HG03521 (cell line): ENCODE measurements around the gene BMP5.

ENCODE experiments used
- ATAC-seq: cut with Tn5 transposase; IDR thresholded peaks from one replicate; pipeline ENCODE4 v1.9.1; 2021; ENCODE audit warnings: mild to moderate bottlenecking, moderate library complexity; ENCODE audit not compliant: unreplicated experiment

Gene BMP5

DNA sequence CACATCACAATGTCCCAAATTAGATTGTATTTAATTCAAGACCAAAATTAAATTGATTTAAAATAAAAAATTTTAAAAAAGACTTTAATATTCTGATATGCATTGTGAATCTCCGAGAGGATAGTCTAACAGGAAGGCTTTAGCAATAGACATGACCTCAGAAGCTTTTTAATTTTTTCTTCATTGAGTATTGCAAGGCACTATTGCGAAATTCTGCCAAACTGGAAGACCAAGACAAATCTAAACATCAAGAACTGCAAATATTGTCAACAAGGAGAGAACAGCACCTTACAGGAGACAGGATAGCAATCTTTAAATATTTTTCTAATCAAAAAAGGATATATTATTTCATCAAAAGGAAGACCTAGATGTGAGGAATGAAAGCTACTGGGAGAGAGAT, 56.9 kb downstream of the BMP5 start:
- ATAC-seq, result no peak

DNA sequence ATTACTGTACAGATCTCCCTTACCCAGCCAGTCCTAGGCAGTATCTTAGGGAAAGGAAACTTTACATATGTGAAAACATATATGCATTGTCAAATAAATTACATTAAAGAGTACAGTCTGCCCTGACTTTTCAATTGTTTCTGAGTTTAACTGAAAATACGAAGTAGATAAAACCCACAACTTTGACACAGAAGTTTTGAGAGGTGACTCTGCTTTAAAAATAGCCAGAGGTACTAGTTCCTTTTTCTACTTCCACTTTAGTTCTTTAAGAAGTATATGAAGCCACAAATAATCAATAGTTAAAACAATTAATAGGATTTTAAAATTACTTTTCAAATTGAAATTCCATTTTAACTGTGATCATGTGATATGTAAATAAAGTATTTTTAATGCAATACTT, 62.9 kb downstream of the BMP5 start:
- ATAC-seq, result no peak

- no peak for ATAC-seq
Observed at GRCh38 chr6:55811074-55811473, 64.3 kb downstream of the BMP5 start.

DNA sequence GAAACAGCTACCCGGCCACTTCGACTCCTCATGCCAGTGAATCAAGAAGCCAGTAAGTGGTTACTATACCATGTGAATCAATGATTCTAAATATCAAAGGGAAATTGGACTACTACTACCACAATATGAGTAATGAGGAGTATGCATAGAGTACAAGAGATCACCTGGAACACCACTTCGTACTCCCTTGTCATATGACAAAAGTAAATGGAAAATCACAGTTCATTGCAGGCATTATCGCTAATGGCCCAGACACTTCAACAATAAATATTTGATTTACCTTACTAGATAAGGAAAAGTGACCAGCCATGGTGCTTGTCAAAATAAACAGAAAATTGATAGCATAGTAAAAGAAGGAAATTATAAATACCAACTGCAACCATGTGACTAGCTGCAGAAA, 73.1 kb downstream of the BMP5 start:
- ATAC-seq, result no peak

GRCh38 chr6:55798571-55798970, 76.8 kb downstream of the BMP5 start:
- ATAC-seq, result no peak

GRCh38 chr6:55794136-55794812, 81.1 kb downstream of the BMP5 start:
- no peak for ATAC-seq

DNA sequence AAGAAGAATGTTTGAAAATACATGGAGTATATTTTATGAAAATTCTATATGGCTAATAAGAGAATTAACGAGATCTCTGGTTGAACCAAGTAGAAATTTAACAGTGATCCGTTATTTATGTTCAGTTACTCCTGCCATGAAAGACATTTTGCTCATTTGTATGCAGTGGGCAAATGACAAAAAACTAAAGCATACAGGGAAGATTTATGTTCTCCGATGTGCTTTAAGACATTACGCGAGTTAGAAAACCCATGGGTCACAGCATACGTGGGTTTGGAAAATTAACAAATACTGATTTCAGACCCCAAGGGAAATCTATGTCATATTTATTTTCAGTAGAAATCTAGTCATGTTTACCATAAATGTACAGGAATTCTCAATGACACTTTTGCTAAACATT, 90.1 kb downstream of the BMP5 start:
- ATAC-seq, result no peak

DNA sequence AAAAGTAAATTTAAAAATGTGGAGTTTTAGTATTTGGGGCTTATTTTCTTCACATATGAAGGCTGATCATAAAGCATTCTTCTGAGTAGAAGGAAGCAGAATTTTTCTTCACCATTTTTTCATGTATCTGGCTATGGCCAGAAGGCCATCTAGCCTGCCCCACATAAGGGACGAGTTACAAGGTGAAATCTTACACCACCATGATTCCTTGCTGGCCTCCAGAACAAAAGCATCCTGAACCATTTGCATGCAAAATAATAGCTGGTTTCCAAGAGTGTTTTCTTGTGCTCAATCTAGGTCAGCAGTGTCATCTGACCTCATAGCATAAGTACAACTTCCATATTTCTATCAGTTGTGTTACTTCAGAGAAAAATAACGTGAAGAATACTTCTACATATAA, 93.1 kb downstream of the BMP5 start:
- ATAC-seq, result no peak

DNA sequence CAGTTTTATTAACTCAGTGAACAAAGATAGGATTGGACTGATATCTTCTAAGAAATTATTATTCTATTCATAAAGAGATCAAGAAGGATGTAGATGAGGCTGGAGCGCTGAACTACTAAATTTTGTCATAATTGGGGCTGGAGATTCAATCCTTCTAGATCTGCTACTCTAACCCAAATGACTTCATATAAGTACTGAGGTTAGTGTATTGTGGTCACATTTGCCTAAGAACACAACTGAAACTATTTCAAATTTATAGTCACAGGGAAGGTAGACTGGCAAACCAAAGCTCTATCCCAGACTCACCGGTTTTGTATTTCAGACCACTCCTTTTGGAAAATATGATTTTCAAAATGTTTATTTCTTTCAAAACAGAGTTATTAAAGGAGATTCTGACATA, 96.7 kb downstream of the BMP5 start:
- ATAC-seq, result no peak

- ATAC-seq, result no peak
Observed at GRCh38 chr6:55777469-55777868, 97.9 kb downstream of the BMP5 start.

GRCh38 chr6:55776113-55776512, 99.3 kb downstream of the BMP5 start:
- ATAC-seq, result no peak

DNA sequence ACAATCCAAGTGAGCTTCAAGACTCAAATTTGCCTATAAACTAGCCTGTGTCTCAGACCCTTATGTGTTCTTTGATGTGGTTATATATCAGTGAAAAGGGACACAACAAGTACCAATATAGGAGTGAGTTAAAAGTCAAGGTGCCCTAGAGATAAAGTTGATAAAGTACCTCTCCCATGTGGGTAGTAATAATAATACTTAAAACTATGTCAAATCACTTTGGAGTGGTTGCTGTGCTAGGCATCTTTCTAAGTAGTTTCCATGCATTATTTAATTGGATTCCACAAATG, 100.4 kb downstream of the BMP5 start:
- no peak for ATAC-seq

- no peak for ATAC-seq
Observed at GRCh38 chr6:55774286-55775028, 100.9 kb downstream of the BMP5 start.

DNA sequence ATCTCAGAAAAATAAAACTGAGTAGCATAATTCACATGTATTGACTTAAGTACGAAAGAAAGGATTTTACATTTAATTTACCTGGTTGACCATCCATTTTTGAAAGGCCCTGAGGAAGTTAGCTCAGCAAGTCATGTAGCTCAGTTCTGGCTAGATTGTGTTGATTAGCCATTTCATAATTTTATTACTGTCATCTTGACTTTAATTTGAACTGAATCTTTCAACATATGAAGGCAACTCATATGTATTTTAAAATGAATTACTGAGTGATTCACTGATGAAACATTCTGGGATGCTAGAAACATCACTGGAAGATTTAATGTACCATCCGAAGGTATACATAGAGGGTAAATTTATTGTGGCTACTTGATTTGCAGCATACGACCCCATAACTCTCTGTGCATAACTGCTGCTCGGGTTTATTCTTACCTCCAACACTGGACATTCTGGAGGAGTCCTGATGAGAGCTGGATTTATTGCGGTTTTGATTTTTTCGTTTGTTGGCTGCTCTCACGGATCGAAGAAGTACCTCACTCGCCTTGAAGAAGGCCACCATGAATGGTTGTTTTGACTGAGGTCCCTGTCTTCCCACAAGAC, 101.7 kb downstream of the BMP5 start:
- no peak for ATAC-seq

DNA sequence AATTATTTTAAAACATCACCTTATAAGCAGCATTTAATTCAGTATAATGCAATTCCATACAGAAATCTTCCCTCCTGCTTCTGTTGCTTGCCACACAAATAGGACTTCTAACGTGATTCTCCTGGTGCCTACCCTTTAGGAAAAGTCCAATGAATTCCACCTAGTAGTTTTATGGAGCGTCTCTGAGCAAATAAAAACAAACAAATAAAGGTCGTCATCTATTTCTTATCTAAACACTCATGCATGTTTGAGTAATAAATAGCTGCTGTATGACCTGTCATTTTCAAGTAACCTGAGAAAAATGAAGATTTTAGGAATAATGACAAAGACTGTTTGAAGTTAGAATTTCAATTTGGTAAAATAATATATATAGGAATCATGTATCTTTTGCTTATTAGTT, 102.7 kb downstream of the BMP5 start:
- no peak for ATAC-seq

- ATAC-seq, result no peak
Observed at GRCh38 chr6:55759536-55759935, 115.9 kb downstream of the BMP5 start.

GRCh38 chr6:55758156-55758937, 117.0 kb downstream of the BMP5 start:
- no peak for ATAC-seq

DNA sequence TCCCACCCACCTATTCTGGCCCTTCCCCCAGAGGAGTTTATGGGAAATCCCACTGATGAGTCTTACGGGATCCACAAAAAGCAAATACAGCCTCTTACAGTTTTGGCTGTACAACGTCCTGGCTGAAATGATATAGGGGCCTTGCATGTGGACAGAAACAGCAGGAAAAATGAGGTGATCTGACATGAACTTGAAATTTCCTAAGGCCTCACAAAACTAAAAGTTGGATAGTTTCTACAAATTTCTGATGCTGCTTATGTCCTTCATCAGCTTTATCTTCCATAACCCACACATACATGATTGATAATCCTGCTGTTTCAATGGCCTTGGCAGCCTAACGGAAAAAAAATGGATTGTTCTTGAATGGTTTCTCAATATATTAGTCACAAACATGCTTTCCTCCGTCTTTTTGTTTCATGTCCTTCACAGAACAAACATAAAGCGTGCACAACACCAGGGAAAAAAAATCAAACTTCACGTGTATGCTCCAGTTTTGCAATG, 118.8 kb downstream of the BMP5 start:
- no peak for ATAC-seq

- ATAC-seq, result no peak
Observed at GRCh38 chr6:55748880-55749279, 126.5 kb downstream of the BMP5 start.

GRCh38 chr6:55746473-55746872, 128.9 kb downstream of the BMP5 start:
- no peak for ATAC-seq

DNA sequence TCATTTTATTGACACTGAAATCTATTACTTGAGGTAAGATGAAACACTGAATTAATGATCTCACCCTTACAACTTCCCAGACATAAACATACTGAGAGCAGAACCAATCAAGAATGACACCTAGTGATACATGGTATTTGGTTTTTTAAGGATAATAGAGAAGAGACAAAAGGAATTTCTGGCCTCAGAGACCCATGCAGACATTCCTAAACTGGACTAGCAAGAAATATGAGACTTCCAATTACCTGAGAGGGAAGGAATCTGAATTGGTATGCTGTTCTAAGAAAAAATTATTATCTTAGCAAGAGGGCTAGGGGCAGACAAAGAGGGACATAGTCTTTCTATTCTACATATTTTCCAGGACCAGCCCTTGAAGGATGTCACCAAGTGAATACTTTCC, 141.1 kb downstream of the BMP5 start:
- ATAC-seq, result no peak

GRCh38 chr6:55729665-55730064, 145.7 kb downstream of the BMP5 start:
- no peak for ATAC-seq
